ENCODE results near the gene KRTAP2-1.
"Not testable (repeated sequence)": the region's sequence is repeated elsewhere in the genome, so short reads cannot be mapped to it uniquely, and the experiment has no call there.

Gene KRTAP2-1

GRCh38 chr17:41055130-41055529 is 8.0 kb upstream of the KRTAP2-1 start, which contains the start of gene KRTAP2-2:
Gene KRTAP2-2 (minus strand): TSS chr17:41055230. CDS start chr17:41055211, 19 bp downstream.
- not testable (repeated sequence) for DNase-seq

- not testable (repeated sequence) for DNase-seq
Observed at GRCh38 chr17:41054556-41054955, 7.4 kb upstream of the KRTAP2-1 start.

GRCh38 chr17:41054025-41054424 is 6.9 kb upstream of the KRTAP2-1 start:
- DNase-seq: no peak

- no peak for DNase-seq
Observed at GRCh38 chr17:41052566-41052965, 5.5 kb upstream of the KRTAP2-1 start.

GRCh38 chr17:41049110-41049509 is 2.0 kb upstream of the KRTAP2-1 start:
- DNase-seq: no peak

- DNase-seq: no peak
Observed at GRCh38 chr17:41048441-41048840, 1.3 kb upstream of the KRTAP2-1 start.

GRCh38 chr17:41042953-41043352 is 4.2 kb downstream of the KRTAP2-1 start:
- DNase-seq: no peak

- DNase-seq: peak; percentile 31
Observed at GRCh38 chr17:41040783-41041571, 6.1 kb downstream of the KRTAP2-1 start, which contains the start of gene KRTAP1-1. Gene KRTAP1-1 (minus strand): TSS chr17:41041450. CDS start chr17:41041397, 53 bp downstream.

- DNase-seq: no peak
Observed at GRCh38 chr17:41037853-41038350, 9.2 kb downstream of the KRTAP2-1 start.

- peak; percentile 24 for DNase-seq
Observed at GRCh38 chr17:41034346-41034935, 12.7 kb downstream of the KRTAP2-1 start, which contains the start of gene KRTAP1-3. Gene KRTAP1-3 (minus strand): TSS chr17:41034874. CDS start chr17:41034821, 53 bp downstream.

- no peak for DNase-seq
Observed at GRCh38 chr17:41029633-41030245, 17.4 kb downstream of the KRTAP2-1 start, which contains the start of gene KRTAP1-4. Gene KRTAP1-4 (minus strand): TSS chr17:41030195. CDS start chr17:41030078, 117 bp downstream.

- no peak for DNase-seq
Observed at GRCh38 chr17:41026715-41027471, 20.2 kb downstream of the KRTAP2-1 start, which contains the start of gene KRTAP1-5. Gene KRTAP1-5 (minus strand): TSS chr17:41027208. CDS start chr17:41027155, 53 bp downstream.

GRCh38 chr17:41024697-41025096 is 22.4 kb downstream of the KRTAP2-1 start:
- DNase-seq: no peak

- DNase-seq: no peak
Observed at GRCh38 chr17:41020336-41020735, 26.8 kb downstream of the KRTAP2-1 start.

GRCh38 chr17:41019415-41019814 is 27.7 kb downstream of the KRTAP2-1 start:
- no peak for DNase-seq

- no peak for DNase-seq
Observed at GRCh38 chr17:41018541-41018940, 28.6 kb downstream of the KRTAP2-1 start.

- DNase-seq: no peak
Observed at GRCh38 chr17:41016578-41017215, 30.4 kb downstream of the KRTAP2-1 start.

GRCh38 chr17:41015454-41015853 is 31.7 kb downstream of the KRTAP2-1 start:
- no peak for DNase-seq

GRCh38 chr17:41013606-41014005 is 33.5 kb downstream of the KRTAP2-1 start:
- DNase-seq: no peak

GRCh38 chr17:41013181-41013580 is 33.9 kb downstream of the KRTAP2-1 start:
- DNase-seq: no peak

GRCh38 chr17:41012326-41013120 is 34.6 kb downstream of the KRTAP2-1 start:
- DNase-seq: no peak

All from NCI-H345 (cell line).